Fibroblast of lung (primary cell): ENCODE data around the gene LTBP2. TPM values are rescaled to one million over a fixed set of nuclear protein-coding genes. Genes with fewer than 3 reads are reported as not detected.

Experiments used
- DNase-seq, 2 donors: peaks; one replicate each; pipeline versions ENCODE4 v3.0.0 to v3.0.0-alpha.2; 2010; ENCODE audit warnings: low read depth in 2 of 2
- H2AFZ ChIP-seq: 2 replicates; pipeline ENCODE4 v1.5.1; 2012; ENCODE audit warnings: low read length, control low read depth, inconsistent platforms
- H3K27ac ChIP-seq: 2 replicates; pipeline ENCODE4 v1.5.1; 2011; ENCODE audit warnings: low read length, control low read depth; ENCODE audit not compliant: insufficient read depth
- H3K27me3 ChIP-seq: 2 replicates; pipeline ENCODE4 v1.5.1; 2011; ENCODE audit warnings: mild to moderate bottlenecking, low read length; ENCODE audit not compliant: control insufficient read depth, insufficient read depth
- H3K36me3 ChIP-seq: 2 replicates; pipeline ENCODE4 v1.5.1; 2011; ENCODE audit warnings: low read length; ENCODE audit not compliant: control insufficient read depth, insufficient read depth
- H3K4me1 ChIP-seq: 2 replicates; pipeline ENCODE4 v1.5.1; 2011; ENCODE audit warnings: low read length; ENCODE audit not compliant: control insufficient read depth, insufficient read depth; ENCODE audit errors: extremely low read depth
- H3K4me2 ChIP-seq: 2 replicates; pipeline ENCODE4 v1.5.1; 2011; ENCODE audit warnings: low read length, control low read depth; ENCODE audit not compliant: insufficient read depth; ENCODE audit errors: extremely low read depth
- H3K4me3 ChIP-seq, 4 experiments: fragments of 200-600 bp in 1 of 4; sonication (generic) in 1 of 4; replicated peaks in 1 of 4; 2 replicates each; pipeline ENCODE4 v1.5.1; 2011 to 2016; ENCODE audit warnings: low read length in 4 of 4, low read depth in 3 of 4, mild to moderate bottlenecking in 3 of 4, control low read depth in 2 of 4, inconsistent platforms in 1 of 4, mixed read lengths in 1 of 4; ENCODE audit not compliant: insufficient read depth in 1 of 4; ENCODE audit errors: control extremely low read depth in 1 of 4
- H3K79me2 ChIP-seq: 2 replicates; pipeline ENCODE4 v1.5.1; 2012; ENCODE audit warnings: mild to moderate bottlenecking, low read length, inconsistent platforms; ENCODE audit not compliant: control insufficient read depth, insufficient read depth
- H3K9ac ChIP-seq: 2 replicates; pipeline ENCODE4 v1.5.1; 2011; ENCODE audit warnings: mild to moderate bottlenecking, low read length, control low read depth; ENCODE audit not compliant: insufficient read depth
- H3K9me3 ChIP-seq: 2 replicates; pipeline ENCODE4 v1.5.1; 2012; ENCODE audit warnings: low read depth, low read length; ENCODE audit not compliant: control insufficient read depth, insufficient read depth
- H4K20me1 ChIP-seq: 2 replicates; pipeline ENCODE4 v1.5.1; 2011; ENCODE audit warnings: low read length; ENCODE audit not compliant: control insufficient read depth, insufficient read depth; ENCODE audit errors: extremely low read depth
- CTCF ChIP-seq, 2 donors: IDR thresholded peaks in 1 of 2; conservative IDR thresholded peaks in 1 of 2; 1 replicate in 1 of 2; 2 replicates in 1 of 2; pipeline ENCODE4 v1.5.1; 2011 to 2012; ENCODE audit warnings: low read length in 2 of 2, control low read depth in 1 of 2, inconsistent platforms in 1 of 2, low read depth in 1 of 2, mild to moderate bottlenecking in 1 of 2
- EZH2 ChIP-seq: IDR thresholded peaks from 2 replicates; pipeline ENCODE4 v1.5.1; 2012; ENCODE audit warnings: low read length, control low read depth, mild to moderate bottlenecking; ENCODE audit errors: missing control alignments
- polyA plus RNA-seq, 2 donors: library from polyadenylated mRNA; depleted of rRNA in 1 of 2; stranded (reverse) in 1 of 2; unstranded in 1 of 2; fragments of >200 nt; gene quantifications; 2 replicates each; pipeline ENCODE4 v1.2.1, GENCODE V29; 2011 to 2012; ENCODE audit warnings: missing spikeins in 1 of 2
- total RNA-seq: library from RNA; depleted of rRNA; stranded (reverse); fragments of >200 nt; gene quantifications from 2 replicates; pipeline ENCODE4 v1.2.1, GENCODE V29; 2014

LTBP2 gene
- total and polyA plus RNA-seq, 2 donors (not counting 1 experiment from before 2014, with no cell fraction given) = 108 to 514 TPM

DNA sequence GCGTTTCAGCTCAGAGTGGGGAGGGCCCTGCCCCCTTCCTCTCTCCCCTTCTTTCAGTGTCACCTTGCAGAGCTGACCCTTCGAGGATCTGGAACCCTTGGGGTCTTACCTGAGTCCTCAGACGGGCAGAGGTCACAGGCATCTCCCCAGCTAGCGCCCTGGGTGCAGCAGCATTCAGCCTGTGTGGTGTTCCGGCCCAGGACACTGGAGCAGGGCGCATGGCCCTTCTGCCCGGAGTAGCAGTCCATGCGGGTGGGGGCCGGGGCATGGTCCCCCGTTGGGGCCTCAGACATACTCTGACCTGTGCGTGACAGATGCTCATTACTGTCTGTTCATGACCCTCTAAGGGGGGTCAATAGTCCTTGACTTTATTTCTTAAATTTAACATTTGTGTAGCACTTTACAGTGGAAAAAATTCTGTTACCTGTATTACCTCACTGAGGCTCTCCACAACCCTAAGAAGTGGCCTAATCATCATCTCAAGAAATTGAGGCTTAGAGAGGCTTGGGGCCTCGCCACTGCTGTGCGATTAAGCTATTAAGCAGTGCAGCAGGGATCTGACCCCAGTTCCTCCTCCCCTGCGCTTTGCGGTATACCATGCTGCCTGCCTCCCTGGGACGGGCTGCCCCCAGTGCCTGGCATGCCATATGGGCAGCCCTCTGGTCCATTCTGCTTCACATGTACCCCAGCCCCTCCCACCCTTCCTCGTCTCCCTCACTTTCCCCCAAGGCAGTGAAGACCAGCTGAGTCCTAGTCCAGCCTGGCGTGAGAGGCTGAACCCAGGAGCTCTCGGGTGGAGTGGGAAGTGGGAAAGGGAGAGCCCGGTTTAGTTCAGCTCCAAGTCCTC is 106.9 kb downstream of the LTBP2 start:
- Histone ChIP-seq H4K20me1 (no peaks in the 10 kb centered on the region), H3K79me2 (no peaks in the 10 kb centered on the region), H3K9me3 (no peaks in the 10 kb centered on the region), H3K36me3 (peaks cover 72% of the 10 kb centered on the region), H3K4me1 (no peaks in the 10 kb centered on the region), H2AFZ (no peak overlapping the region), H3K27me3 (no peaks in the 10 kb centered on the region), H3K27ac (no peak overlapping the region), H3K9ac (no peak overlapping the region), H3K4me3 (no peak overlapping the region), H3K4me2 (no peak overlapping the region)
- DNase-seq = no peak
- no peak for TF ChIP-seq CTCF (conservative IDR thresholded peaks at IDR 0.05 in 1 of 2, IDR thresholded peaks at IDR 0.05 in 1 of 2; ENCODE audit: low read depth in 1 of 2, low read length in 2 of 2)
- no peak for TF ChIP-seq EZH2

DNA sequence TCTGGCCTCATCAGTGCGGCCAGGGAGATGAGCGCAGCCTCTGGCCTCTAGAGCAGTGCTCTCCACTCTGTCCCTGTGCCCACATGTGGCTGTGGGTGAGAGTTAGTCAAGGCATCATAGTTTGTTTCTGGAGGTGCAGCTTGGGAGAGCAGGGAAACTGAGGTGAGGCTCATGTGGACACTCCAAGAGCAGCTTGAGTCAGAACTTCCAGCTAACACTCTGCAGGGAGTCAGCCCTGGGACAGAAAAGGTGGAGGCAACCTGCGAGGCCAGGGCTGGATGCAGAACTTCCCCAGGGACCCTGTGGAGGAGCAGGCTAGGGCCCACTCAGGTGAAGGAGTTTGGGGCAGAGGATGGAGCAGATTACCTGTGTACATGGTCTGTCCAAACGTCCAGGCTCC is 107.6 kb downstream of the LTBP2 start:
- H3K4me3 ChIP-seq = no peak overlapping the region
- no peak overlapping the region for H3K27ac ChIP-seq
- no peak overlapping the region for H2AFZ ChIP-seq
- H4K20me1 ChIP-seq = no peaks in the 10 kb centered on the region
- DNase-seq = no peak
- H3K4me1 ChIP-seq = no peaks in the 10 kb centered on the region
- no peaks in the 10 kb centered on the region for H3K27me3 ChIP-seq
- no peak overlapping the region for H3K4me2 ChIP-seq
- no peaks in the 10 kb centered on the region for H3K9me3 ChIP-seq
- no peaks in the 10 kb centered on the region for H3K79me2 ChIP-seq
- peaks cover 67% of the 10 kb centered on the region for H3K36me3 ChIP-seq
- H3K9ac ChIP-seq = no peak overlapping the region
- TF ChIP-seq CTCF (conservative IDR thresholded peaks at IDR 0.05 in 1 of 2, IDR thresholded peaks at IDR 0.05 in 1 of 2; ENCODE audit: low read depth in 1 of 2, low read length in 2 of 2) (no peak), EZH2 (no peak)

DNA sequence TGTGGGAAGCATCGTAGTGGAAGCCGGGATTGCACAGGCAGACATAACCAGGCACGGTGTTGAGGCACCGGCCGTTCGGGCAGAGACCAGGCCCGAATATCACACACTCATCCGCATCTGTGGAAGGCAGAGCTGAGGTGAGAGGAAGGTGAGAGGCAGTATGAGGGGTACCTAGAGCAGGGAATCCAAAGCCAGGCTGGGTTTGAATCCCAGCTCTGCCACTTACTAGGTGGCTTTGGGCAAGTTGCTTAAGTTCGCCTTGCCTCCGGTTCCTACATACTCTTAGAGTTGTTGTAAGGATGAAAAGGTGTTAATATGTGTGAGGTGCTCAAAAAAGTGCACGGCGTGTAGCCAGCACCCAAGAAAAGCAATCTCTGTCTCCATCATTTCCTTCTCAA is 108.1 kb downstream of the LTBP2 start:
- Histone ChIP-seq H2AFZ (no peak overlapping the region), H3K9me3 (no peaks in the 10 kb centered on the region), H3K4me2 (no peak overlapping the region), H3K4me1 (no peaks in the 10 kb centered on the region), H3K36me3 (peaks cover 64% of the 10 kb centered on the region), H3K4me3 (no peak overlapping the region), H4K20me1 (no peaks in the 10 kb centered on the region), H3K79me2 (no peaks in the 10 kb centered on the region), H3K27ac (no peak overlapping the region), H3K9ac (no peak overlapping the region), H3K27me3 (no peaks in the 10 kb centered on the region)
- TF ChIP-seq EZH2 (no peak), CTCF (conservative IDR thresholded peaks at IDR 0.05 in 1 of 2, IDR thresholded peaks at IDR 0.05 in 1 of 2; ENCODE audit: low read depth in 1 of 2, low read length in 2 of 2) (no peak)
- no peak for DNase-seq
